GF-D8 (cell line): Measurements from ENCODE around the gene C4orf46.
"Not testable (repeated sequence)": the region's sequence is repeated elsewhere in the genome, so short reads cannot be mapped to it uniquely, and the experiment has no call there.

Source experiments
- DNase-seq: peaks from one replicate; lab custom pipeline; 2025; lab: John Stamatoyannopoulos, UW

Gene C4orf46

DNA sequence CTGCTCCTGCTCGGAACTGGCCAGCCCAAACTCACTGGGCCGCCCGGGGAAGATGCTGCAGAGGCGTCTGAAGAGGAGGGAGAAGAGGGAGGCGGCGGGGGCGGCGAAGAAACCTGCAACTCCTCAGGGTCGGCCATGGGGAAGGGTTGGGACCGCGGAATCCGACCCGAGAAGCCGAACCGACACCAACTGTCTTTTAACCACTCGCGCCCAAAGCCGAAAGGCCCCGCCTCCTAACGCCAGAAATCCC lies at the start of gene C4orf46:
C4orf46 (minus strand) TSS at position 223 of the 250 bp plus-strand sequence; CDS start at position 137, 86 bp downstream.
- no peak for DNase-seq

DNA sequence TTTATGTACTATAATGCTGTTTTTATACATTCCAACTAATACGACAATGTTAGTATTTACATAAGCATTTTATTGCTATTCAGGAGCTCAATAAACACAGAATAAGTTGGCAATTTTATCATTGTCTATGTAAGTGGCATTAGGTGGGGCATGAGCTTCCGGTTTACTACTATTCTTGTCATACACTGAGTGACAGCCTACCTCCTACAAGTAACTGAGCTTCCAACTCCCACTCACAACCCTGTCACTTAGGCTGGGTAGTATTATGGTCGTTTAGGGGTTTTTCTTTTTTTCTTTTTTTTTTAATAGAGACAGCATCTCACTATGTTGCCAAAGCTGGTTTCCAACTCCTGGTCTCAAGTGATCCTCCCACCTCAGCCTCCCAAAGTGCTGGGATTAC lies 44.1 kb upstream of the C4orf46 start:
- no peak for DNase-seq

- DNase-seq, result no peak
Observed at GRCh38 chr4:158714937-158715336, 43.2 kb upstream of the C4orf46 start.

- DNase-seq, result not testable (repeated sequence)
Observed at GRCh38 chr4:158712622-158713021, 40.9 kb upstream of the C4orf46 start.

GRCh38 chr4:158710814-158711213 lies 39.1 kb upstream of the C4orf46 start:
- DNase-seq, result no peak

GRCh38 chr4:158704274-158704673 lies 32.6 kb upstream of the C4orf46 start:
- no peak for DNase-seq

- DNase-seq, result no peak
Observed at GRCh38 chr4:158688813-158689212, 17.1 kb upstream of the C4orf46 start.

- DNase-seq, result peak; percentile 51
Observed at GRCh38 chr4:158682066-158682465, 10.4 kb upstream of the C4orf46 start.

DNA sequence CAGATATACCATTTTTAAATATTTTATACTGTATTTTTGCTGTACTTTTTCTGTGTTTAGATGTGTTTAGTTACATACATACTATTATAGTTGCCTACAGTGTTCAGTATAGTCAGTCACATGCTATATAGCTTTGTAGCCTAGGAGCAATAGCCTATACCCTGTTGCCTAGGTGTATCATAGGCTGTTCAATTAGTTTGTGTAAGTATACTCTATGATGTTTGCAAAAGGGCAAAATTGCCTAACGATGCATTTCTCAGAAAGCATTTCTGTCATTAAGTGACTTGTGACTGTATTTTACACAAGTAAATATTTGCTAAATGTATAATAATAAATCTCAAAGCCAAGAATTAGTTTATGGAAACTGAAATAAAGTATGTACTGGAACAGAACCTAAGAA lies 9.9 kb upstream of the C4orf46 start:
- DNase-seq, result no peak

DNA sequence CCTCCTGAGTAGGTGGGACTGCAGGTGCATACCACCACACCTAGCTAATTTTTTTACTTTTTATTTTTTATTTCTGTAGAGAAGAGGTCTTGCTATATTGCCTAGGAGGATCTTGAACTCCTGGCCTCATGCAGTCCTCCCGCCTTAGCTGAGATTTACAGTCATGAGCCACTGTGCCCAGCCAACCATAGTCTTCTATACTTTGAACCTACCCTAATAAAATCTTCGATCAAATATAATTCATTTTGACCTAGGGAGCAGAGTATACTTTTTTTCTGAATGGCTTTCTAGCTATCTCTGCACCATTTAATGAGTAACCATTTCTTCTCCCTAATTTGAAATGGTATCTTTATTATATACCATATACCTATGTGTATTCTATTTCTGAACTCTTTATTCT lies 7.1 kb upstream of the C4orf46 start:
- no peak for DNase-seq

GRCh38 chr4:158676076-158676475 lies 4.4 kb upstream of the C4orf46 start:
- DNase-seq, result no peak

DNA sequence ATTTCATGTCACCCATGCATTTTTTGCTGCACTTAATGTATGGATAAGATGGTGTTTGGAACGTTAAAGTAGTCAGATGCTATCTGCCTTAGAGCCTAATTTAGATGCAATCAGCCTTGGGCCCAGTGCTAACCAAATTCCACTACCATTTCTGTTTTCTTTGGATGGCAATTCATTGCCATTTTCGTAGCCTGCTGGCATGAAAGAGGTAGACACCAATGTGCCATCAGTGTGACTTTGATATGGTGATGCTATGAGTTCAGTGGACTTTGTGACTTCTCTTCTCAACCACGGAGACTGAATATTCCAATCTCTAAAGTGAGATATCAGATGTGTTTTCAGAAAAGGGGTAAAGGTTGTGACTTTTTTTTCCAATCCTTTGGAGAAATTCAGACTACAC lies 1.9 kb upstream of the C4orf46 start:
- no peak for DNase-seq

GRCh38 chr4:158671915-158672806 lies 474 bp upstream of the C4orf46 start, which contains the start of gene ETFDH:
Gene ETFDH (plus strand): TSS chr4:158672296. CDS start chr4:158672457, 161 bp downstream.
- DNase-seq, result peak; percentile 99

GRCh38 chr4:158670975-158671664 lies 567 bp downstream of the C4orf46 start:
- peak; percentile 35 for DNase-seq

GRCh38 chr4:158669310-158669709 lies 2.4 kb downstream of the C4orf46 start:
- no peak for DNase-seq

GRCh38 chr4:158667651-158668198 lies 4.0 kb downstream of the C4orf46 start:
- peak; percentile 61 for DNase-seq

- DNase-seq, result no peak
Observed at GRCh38 chr4:158666892-158667291, 4.8 kb downstream of the C4orf46 start.

DNA sequence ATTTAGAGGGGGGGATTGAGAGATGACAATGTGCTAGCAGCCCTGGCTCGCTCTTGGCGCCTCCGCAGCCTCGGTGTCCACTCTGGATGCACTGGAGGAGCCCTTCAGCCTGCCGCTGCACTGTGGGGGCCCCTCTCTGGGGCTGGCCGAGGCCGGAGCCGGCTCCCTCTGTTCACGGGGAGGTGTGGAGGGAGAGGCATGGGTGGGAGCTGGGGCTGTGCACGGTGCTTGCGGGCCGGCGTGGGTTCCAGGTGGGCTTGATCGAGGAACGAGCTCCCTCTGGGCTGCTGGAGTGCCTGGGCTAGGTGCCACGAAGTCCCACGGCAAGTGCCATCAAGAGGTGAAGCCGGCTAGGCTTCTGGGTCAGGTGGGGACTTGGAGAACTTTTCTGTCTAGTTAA lies 6.9 kb downstream of the C4orf46 start:
- no peak for DNase-seq

DNA sequence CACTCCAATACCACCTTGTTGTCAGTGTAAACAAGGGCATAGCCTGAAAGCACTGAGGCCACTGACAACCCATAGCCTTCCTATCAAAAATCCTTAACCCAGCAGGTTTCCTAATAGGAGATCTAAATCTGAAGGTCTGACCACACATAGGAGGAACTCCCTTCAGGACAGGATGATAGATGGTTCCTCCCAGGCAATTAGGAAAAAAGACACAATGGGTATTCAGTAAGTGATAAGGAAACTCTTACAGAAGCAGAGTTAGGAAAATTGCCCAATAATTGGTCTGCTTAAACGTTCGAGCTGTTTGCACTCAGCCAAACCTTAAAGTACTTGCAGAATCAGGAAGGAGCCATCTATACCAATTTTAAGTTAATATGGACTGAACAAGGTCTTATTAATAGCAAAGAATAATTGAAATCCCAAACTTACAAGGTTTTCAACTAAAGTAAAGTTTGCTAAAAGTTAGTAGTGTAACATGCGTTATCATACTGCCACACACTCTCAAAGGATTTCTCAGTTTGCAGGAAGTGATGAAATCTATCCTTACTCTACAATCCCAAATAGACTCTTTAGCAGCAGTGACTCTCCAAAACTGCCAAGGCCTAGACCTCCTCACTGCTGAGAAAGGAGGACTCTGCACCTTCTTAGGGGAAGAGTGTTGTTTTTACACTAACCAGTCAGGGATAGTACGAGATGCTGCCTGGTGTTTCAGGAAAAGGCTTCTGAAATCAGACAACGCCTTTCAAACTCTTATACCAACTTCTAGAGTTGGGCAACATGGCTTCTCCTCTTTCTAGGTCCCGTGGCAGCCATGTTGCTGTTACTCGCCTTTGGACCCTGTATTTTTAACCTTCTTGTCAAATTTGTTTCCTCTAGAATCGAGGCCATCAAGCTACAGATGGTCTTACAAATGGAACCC lies 7.7 kb downstream of the C4orf46 start:
- peak; percentile 97 for DNase-seq

DNA sequence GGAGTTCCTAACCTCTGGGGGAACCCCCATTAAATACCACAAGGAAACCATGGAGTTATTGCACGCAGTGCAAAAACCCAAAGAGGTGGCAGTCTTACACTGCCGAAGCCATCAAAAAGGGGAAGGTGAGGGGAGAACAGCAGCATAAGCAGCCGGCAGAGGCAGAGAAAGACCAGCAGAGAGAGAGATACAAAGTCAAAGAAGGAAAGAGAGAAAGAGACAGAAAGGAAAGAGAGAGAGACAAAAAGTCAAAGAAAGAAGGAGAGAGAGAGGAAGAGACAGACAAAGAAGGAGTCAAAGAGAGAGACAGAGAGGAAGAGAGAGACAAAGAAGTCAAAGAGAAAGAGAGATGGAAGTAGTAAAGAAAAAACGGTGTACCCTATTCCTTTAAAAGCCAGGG lies 8.4 kb downstream of the C4orf46 start:
- DNase-seq, result peak; percentile 47

- DNase-seq, result no peak
Observed at GRCh38 chr4:158657291-158657690, 14.4 kb downstream of the C4orf46 start.

DNA sequence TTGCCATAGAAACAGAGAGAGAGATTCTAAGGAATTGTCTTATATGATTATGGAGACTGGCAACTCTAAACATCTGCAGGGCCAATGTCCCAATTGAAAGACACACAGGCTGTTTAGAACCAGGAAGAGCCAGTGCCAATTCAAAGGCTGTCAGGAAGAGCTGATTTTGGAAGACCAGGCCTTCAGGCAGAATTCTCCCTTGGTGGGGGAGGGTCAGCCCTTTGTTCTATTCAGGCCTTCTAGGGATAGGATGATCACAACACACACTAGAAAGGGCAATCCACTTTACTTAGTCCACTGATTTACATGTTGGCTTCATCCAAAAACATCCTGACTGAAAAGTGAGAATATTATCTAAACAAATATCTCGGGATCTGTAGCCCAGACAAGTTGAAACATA lies 15.2 kb downstream of the C4orf46 start:
- no peak for DNase-seq
